Hepatocyte (in vitro differentiated cells): ENCODE measurements around the gene ACAP3. TPM values are rescaled to one million over a fixed set of nuclear protein-coding genes. Genes with fewer than 3 reads are reported as not detected.

Experiments used
- DNase-seq: peaks from one replicate; pipeline ENCODE4 v3.0.0-alpha.2; 2016; ENCODE audit warnings: low spot score
- H2AFZ ChIP-seq: fragments of 200-600 bp; sonication (generic); 2 replicates; pipeline ENCODE4 v1.6.0; 2016; ENCODE audit warnings: antibody characterized with exemption, mild to moderate bottlenecking
- H3K27ac ChIP-seq: fragments of 200-600 bp; sonication (generic); 2 replicates; pipeline ENCODE4 v1.5.1; 2016; ENCODE audit warnings: mild to moderate bottlenecking
- H3K27me3 ChIP-seq: fragments of 200-600 bp; sonication (generic); 2 replicates; pipeline ENCODE4 v1.6.1; 2016
- H3K36me3 ChIP-seq: fragments of 200-600 bp; sonication (generic); replicated peaks from 2 replicates; pipeline ENCODE4 v1.5.1; 2016; ENCODE audit warnings: low read depth; ENCODE audit not compliant: insufficient read depth
- H3K4me1 ChIP-seq: fragments of 200-600 bp; sonication (generic); 2 replicates; pipeline ENCODE4 v1.5.1; 2016; ENCODE audit warnings: mild to moderate bottlenecking, moderate library complexity; ENCODE audit not compliant: insufficient read depth
- H3K4me2 ChIP-seq: fragments of 200-600 bp; sonication (generic); 2 replicates; pipeline ENCODE4 v1.6.0; 2016
- H3K4me3 ChIP-seq: fragments of 200-600 bp; sonication (generic); 2 replicates; pipeline ENCODE4 v1.5.1; 2016; ENCODE audit warnings: mild to moderate bottlenecking
- H3K79me2 ChIP-seq: fragments of 200-600 bp; sonication (generic); 2 replicates; pipeline ENCODE4 v1.6.0; 2017; ENCODE audit warnings: mild to moderate bottlenecking
- H3K9me2 ChIP-seq: fragments of 200-600 bp; sonication (generic); replicated peaks from 2 replicates; pipeline ENCODE4 v1.6.0; 2017; ENCODE audit warnings: mild to moderate bottlenecking; ENCODE audit not compliant: insufficient read depth
- H3K9me3 ChIP-seq: fragments of 200-600 bp; sonication (generic); 2 replicates; pipeline ENCODE4 v1.5.1; 2016; ENCODE audit warnings: low read depth, mild to moderate bottlenecking
- H4K20me1 ChIP-seq: fragments of 200-600 bp; sonication (generic); 2 replicates; pipeline ENCODE4 v1.6.0; 2016; ENCODE audit warnings: mild to moderate bottlenecking; ENCODE audit not compliant: insufficient read depth, poor library complexity, severe bottlenecking
- CTCF ChIP-seq: fragments of 200-600 bp; sonication (generic); IDR thresholded peaks from 2 replicates; pipeline ENCODE4 v1.5.1; 2016; ENCODE audit warnings: antibody characterized with exemption, mild to moderate bottlenecking; ENCODE audit not compliant: poor library complexity
- EZH2 ChIP-seq: fragments of 200-600 bp; sonication (generic); IDR thresholded peaks from 2 replicates; pipeline ENCODE4 v1.6.1; 2016; ENCODE audit warnings: antibody characterized with exemption, mild to moderate bottlenecking, borderline replicate concordance
- EZH2phosphoT487 ChIP-seq: fragments of 200-600 bp; sonication (generic); IDR thresholded peaks from one replicate; pipeline ENCODE4 v1.6.1; 2018; ENCODE audit warnings: antibody characterized with exemption, mild to moderate bottlenecking, low read depth, moderate library complexity; ENCODE audit not compliant: unreplicated experiment, severe bottlenecking
- WGBS: methylation state at CpG from one replicate; pipeline ENCODE4 v1.1.6; 2016; ENCODE audit warnings: low lambda C conversion rate; ENCODE audit errors: missing lambda C conversion rate; 5-methylcytosine and 5-hydroxymethylcytosine counted together
- polyA plus RNA-seq: library from polyadenylated mRNA; unstranded; fragments of >200 nt; fragmentation: Nextera tagmentation; extraction: Ambion mirVana; gene quantifications from 2 replicates; pipeline ENCODE4 v1.2.1, GENCODE V29; 2016
- total RNA-seq: library from RNA; depleted of rRNA; stranded (reverse); fragments of >200 nt; gene quantifications from 2 replicates; pipeline ENCODE4 v1.2.3, GENCODE V29; 2014

ACAP3 gene
- total and polyA plus RNA-seq, 2 experiments from 2014 or later, result 56.0 to 87.1 TPM

DNA sequence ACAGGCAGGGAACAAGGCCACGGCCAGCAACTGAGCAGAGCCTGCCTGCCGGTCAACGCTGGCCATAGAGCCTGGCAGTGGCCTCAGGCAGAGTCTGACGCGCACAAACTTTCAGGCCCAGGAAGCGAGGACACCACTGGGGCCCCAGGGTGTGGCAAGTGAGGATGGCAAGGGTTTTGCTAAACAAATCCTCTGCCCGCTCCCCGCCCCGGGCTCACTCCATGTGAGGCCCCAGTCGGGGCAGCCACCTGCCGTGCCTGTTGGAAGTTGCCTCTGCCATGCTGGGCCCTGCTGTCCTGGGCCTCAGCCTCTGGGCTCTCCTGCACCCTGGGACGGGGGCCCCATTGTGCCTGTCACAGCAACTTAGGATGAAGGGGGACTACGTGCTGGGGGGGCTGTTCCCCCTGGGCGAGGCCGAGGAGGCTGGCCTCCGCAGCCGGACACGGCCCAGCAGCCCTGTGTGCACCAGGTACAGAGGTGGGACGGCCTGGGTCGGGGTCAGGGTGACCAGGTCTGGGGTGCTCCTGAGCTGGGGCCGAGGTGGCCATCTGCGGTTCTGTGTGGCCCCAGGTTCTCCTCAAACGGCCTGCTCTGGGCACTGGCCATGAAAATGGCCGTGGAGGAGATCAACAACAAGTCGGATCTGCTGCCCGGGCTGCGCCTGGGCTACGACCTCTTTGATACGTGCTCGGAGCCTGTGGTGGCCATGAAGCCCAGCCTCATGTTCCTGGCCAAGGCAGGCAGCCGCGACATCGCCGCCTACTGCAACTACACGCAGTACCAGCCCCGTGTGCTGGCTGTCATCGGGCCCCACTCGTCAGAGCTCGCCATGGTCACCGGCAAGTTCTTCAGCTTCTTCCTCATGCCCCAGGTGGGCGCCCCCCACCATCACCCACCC is 23.6 kb upstream of the ACAP3 start, which contains the start of gene TAS1R3:
Gene TAS1R3, plus strand, starts transcription at position 213 of the 898 bp plus-strand sequence. Its CDS starts 66 bp downstream, at position 279.
- DNase-seq, result no peak
- no peaks in the 10 kb centered on the region for H3K27me3 ChIP-seq
- WGBS, result 78% methylated on average over 37 of the region's 41 CpGs
- peaks cover 8% of the 10 kb centered on the region for H3K79me2 ChIP-seq
- H3K36me3 ChIP-seq, result no peaks in the 10 kb centered on the region
- no peak within 1 kb of the TSS for H3K4me3 ChIP-seq
- H3K9me2 ChIP-seq, result no peaks in the 10 kb centered on the region
- H2AFZ ChIP-seq, result no peak within 1 kb of the TSS
- H4K20me1 ChIP-seq, result peaks cover under 1% of the 10 kb centered on the region
- TF ChIP-seq EZH2phosphoT487 (no peak), EZH2 (no peak), CTCF (no peak)
- H3K4me1 ChIP-seq, result peaks cover 15% of the 10 kb centered on the region
- H3K9me3 ChIP-seq, result no peaks in the 10 kb centered on the region
- peak within 1 kb of the TSS; percentile 62 for H3K4me2 ChIP-seq
- H3K27ac ChIP-seq, result no peak within 1 kb of the TSS

GRCh38 chr1:1330366-1331067 is 22.8 kb upstream of the ACAP3 start:
- DNase-seq, result no peak
- H3K9me3 ChIP-seq, result no peaks in the 10 kb centered on the region
- no peak overlapping the region for H3K27ac ChIP-seq
- H3K36me3 ChIP-seq, result no peaks in the 10 kb centered on the region
- H3K4me3 ChIP-seq, result no peak overlapping the region
- peaks cover 20% of the 10 kb centered on the region for H3K4me1 ChIP-seq
- 68% methylated on average over 15 of the region's 15 CpGs for WGBS
- no peaks in the 10 kb centered on the region for H3K27me3 ChIP-seq
- H3K79me2 ChIP-seq, result peaks cover 16% of the 10 kb centered on the region
- peaks cover 9% of the 10 kb centered on the region for H4K20me1 ChIP-seq
- H2AFZ ChIP-seq, result no peak overlapping the region
- no peak for TF ChIP-seq EZH2phosphoT487
- no peak for TF ChIP-seq CTCF
- no peak for TF ChIP-seq EZH2
- peak overlapping the region; percentile 62 for H3K4me2 ChIP-seq
- no peaks in the 10 kb centered on the region for H3K9me2 ChIP-seq

GRCh38 chr1:1329304-1330210 is 21.8 kb upstream of the ACAP3 start:
- H3K36me3 ChIP-seq, result no peaks in the 10 kb centered on the region
- peaks cover 13% of the 10 kb centered on the region for H4K20me1 ChIP-seq
- H3K4me1 ChIP-seq, result peaks cover 20% of the 10 kb centered on the region
- H3K9me3 ChIP-seq, result no peaks in the 10 kb centered on the region
- DNase-seq, result no peak
- H3K27ac ChIP-seq, result no peak overlapping the region
- WGBS, result 95% methylated on average over 58 of the region's 58 CpGs
- no peak for TF ChIP-seq EZH2
- TF ChIP-seq CTCF, result no peak
- no peak for TF ChIP-seq EZH2phosphoT487
- no peak overlapping the region for H3K4me2 ChIP-seq
- H3K9me2 ChIP-seq, result no peaks in the 10 kb centered on the region
- no peak overlapping the region for H2AFZ ChIP-seq
- H3K27me3 ChIP-seq, result no peaks in the 10 kb centered on the region
- peaks cover 24% of the 10 kb centered on the region for H3K79me2 ChIP-seq
- H3K4me3 ChIP-seq, result no peak overlapping the region
